Sigmoid colon (tissue), 7 donors: ENCODE results near the gene ZNF267. TPM values are rescaled to one million over a fixed set of nuclear protein-coding genes. Genes with fewer than 3 reads are reported as not detected.
"Not testable (repeated sequence)": the region's sequence is repeated elsewhere in the genome, so short reads cannot be mapped to it uniquely, and the experiment has no call there.

Experiments used
- DNase-seq: peaks from one replicate; pipeline ENCODE4 v3.0.0-alpha.2; 2019
- H3K27ac ChIP-seq, 4 donors: fragments of 200-600 bp; sonication (generic); one replicate each; pipeline ENCODE4 v1.5.1; 2016 to 2019; ENCODE audit warnings: mild to moderate bottlenecking in 1 of 4
- H3K27me3 ChIP-seq, 3 donors: fragments of 200-600 bp; sonication (generic); one replicate each; pipeline ENCODE4 v1.5.1; 2019; ENCODE audit warnings: mild to moderate bottlenecking in 1 of 3
- H3K36me3 ChIP-seq, 4 donors: fragments of 200-600 bp; sonication (generic); one replicate each; pipeline ENCODE4 v1.5.1; 2016 to 2019
- H3K4me1 ChIP-seq, 4 donors: fragments of 200-600 bp; sonication (generic); one replicate each; pipeline ENCODE4 v1.5.1; 2017 to 2019
- H3K4me3 ChIP-seq, 4 donors: fragments of 200-600 bp; sonication (generic); one replicate each; pipeline ENCODE4 v1.5.1; 2017 to 2019; ENCODE audit warnings: mild to moderate bottlenecking in 2 of 4, moderate library complexity in 1 of 4
- H3K9me3 ChIP-seq, 4 donors: fragments of 200-600 bp in 3 of 4; sonication (generic) in 3 of 4; one replicate each; pipeline versions ENCODE4 v1.5.1 to v1.6.1; 2013 to 2019
- WGBS, 2 donors: extraction: QIAGEN DNeasy Blood & Tissue Kit; methylation state at CpG; one replicate each; pipeline ENCODE4 v1.1.7; 2013; 5-methylcytosine and 5-hydroxymethylcytosine counted together
- intact Hi-C: fragments of 100-400 bp; cut with DNase I; formaldehyde crosslinking; loops from one replicate; pipeline ENCODE4 v1.15.1; 2023
- polyA plus RNA-seq, 3 donors: library from polyadenylated mRNA; stranded (reverse); fragments of 200-250 nt; gene quantifications; one replicate each; pipeline ENCODE4 v1.2.3, GENCODE V29; 2013
- small RNA-seq, 3 donors: library from RNA; depleted of rRNA; stranded (forward); fragments of <200 nt; gene quantifications; one replicate each; pipeline ENCODE3, GENCODE V24; 2016
- total RNA-seq, 4 donors: library from RNA; depleted of rRNA; stranded (reverse); fragments of >200 nt; gene quantifications; one replicate each; pipeline ENCODE4 v1.1.0, GENCODE V29; 2016
- donor health status: healthy with polysubstance abuse.
- donor health status: Bipolar disorder and iron deficiency.
- donor health status: healthy.

The ZNF267 gene
- total and polyA plus RNA-seq, 7 donors: 4.2 to 11.6 (median 8.5) TPM

GRCh38 chr16:31960186-31960910 is 86.7 kb downstream of the ZNF267 start:
- H3K27me3 ChIP-seq, H3K36me3 ChIP-seq, intact Hi-C loops, H3K9me3 ChIP-seq, H3K4me1 ChIP-seq, DNase-seq, H3K4me3 ChIP-seq, H3K27ac ChIP-seq: not testable (repeated sequence)
- WGBS, 2 donors: 55 to 66% methylated on average over 22 of the region's 22 CpGs

Small RNA genes lying within 50 kb of the gene (small RNA-seq; reads per million reads assigned to genes)
- gene AC034105.2 (0 reads per million in 3 donors), gene AC034105.4 (0 reads per million in 3 donors)
